Psoas muscle (tissue), 8 donors: ENCODE results near the gene PIANP. TPM values are rescaled to one million over a fixed set of nuclear protein-coding genes. Genes with fewer than 3 reads are reported as not detected.

Source experiments
- ATAC-seq, 4 donors: fragments of 200-7000 bp; cut with Tn5 transposase; one replicate each; pipeline ENCODE4 v1.9.1; 2020; ENCODE audit warnings: moderate library complexity in 3 of 4, mild to moderate bottlenecking in 2 of 4
- DNase-seq, 2 donors: peaks; one replicate each; pipeline ENCODE4 v3.0.0-alpha.2; 2020
- H3K27ac ChIP-seq: fragments of 200-600 bp; one replicate; pipeline ENCODE4 v1.8.0; 2022
- H3K27me3 ChIP-seq, 3 donors: fragments of 200-600 bp in 1 of 3; one replicate each; pipeline versions ENCODE4 v1.6.1 to v1.8.0; 2013 to 2022; ENCODE audit warnings: low read length in 2 of 3, mild to moderate bottlenecking in 2 of 3, moderate library complexity in 1 of 3; ENCODE audit not compliant: insufficient read depth in 3 of 3
- H3K36me3 ChIP-seq, 2 donors: fragments of 200-600 bp in 1 of 2; one replicate each; pipeline versions ENCODE4 v1.6.1 to v1.8.0; 2013 to 2022; ENCODE audit warnings: low read depth in 1 of 2, mild to moderate bottlenecking in 1 of 2, moderate library complexity in 1 of 2; ENCODE audit not compliant: insufficient read depth in 1 of 2
- H3K4me1 ChIP-seq: fragments of 200-600 bp; one replicate; pipeline ENCODE4 v1.8.0; 2022
- H3K4me3 ChIP-seq: fragments of 200-600 bp; one replicate; pipeline ENCODE4 v1.8.0; 2022; ENCODE audit warnings: mild to moderate bottlenecking
- H3K9me3 ChIP-seq: fragments of 200-600 bp; one replicate; pipeline ENCODE4 v1.8.0; 2022
- WGBS, 3 donors: extraction: QIAGEN DNeasy Blood & Tissue Kit; methylation state at CpG; one replicate each; pipeline versions ENCODE4 v1.1.6 to v1.1.7; 2013; 5-methylcytosine and 5-hydroxymethylcytosine counted together
- intact Hi-C, 2 donors: fragments of 100-400 bp; cut with DNase I; formaldehyde crosslinking; loops; one replicate each; pipeline versions ENCODE4 v1.11.0 to v1.14.2; 2022
- polyA plus RNA-seq, 3 donors: library from polyadenylated mRNA; stranded (reverse); fragments of 200-250 nt; gene quantifications; one replicate each; pipeline ENCODE4 v1.2.3, GENCODE V29; 2013
- total RNA-seq, 4 donors: library from RNA; stranded (reverse); fragmentation: NEBNext Ultra II Directional in 2 of 4; extraction: Animal tissue kit (Norgen Biotek cat#: 25700) in 2 of 4; gene quantifications; one replicate each; pipeline versions ENCODE4 v1.2.1 to v1.2.4, GENCODE V29; 2021 to 2023
- TF ChIP-seq, protein P1 (sequence below): fragments of 200-600 bp; IDR thresholded peaks from one replicate; pipeline ENCODE4 v1.8.0; 2022; ENCODE audit warnings: antibody characterized with exemption
- donor health status: healthy with polysubstance abuse.
- donor health status: DM: no; HTN: no; CAD: no; lungs with moderate emphysema.
- donor health status: Bipolar disorder and iron deficiency.
- donor health status: healthy.
- donor health status: DM: yes; HTN: yes; CAD: no.
- donor health status: DM: no; HTN: no; CAD: no.
- donor health status: DM: no; HTN: no; CAD: no.
- donor health status: DM: yes; HTN: yes; CAD: no.

PIANP gene
- total and polyA plus RNA-seq, 7 donors: 0.10 to 0.21 (median 0.17) TPM; not detected in 2

DNA sequence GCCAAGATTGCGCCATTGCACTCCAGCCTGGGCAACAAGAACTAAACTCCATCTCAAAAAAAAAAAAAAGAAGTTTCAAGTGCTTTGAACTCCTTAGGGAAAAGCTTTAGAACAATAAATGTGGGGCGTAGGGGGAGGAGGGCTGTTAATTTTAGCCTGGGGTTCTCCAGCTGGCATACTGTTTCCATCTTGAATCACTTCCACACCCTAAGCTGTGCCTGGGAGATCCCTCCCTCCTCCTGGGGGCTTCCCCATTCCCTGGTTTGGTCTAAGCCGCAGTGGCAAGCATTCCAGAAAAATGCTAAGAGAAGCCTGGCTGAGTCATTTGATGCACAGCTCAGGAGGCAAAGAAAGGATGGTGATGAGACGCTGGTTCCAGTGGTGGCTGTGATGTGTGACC, 9.1 kb downstream of the PIANP start:
- no peak overlapping the region for H3K27ac ChIP-seq
- H3K36me3 ChIP-seq: no peaks in the 10 kb centered on the region
- peaks cover 21% of the 10 kb centered on the region for H3K4me1 ChIP-seq
- intact Hi-C loops: loop anchor here in 1 of 2 donors (5.0 kb wide), 1 partner anchor 74 kb away; no protein-coding TSS in a partner anchor
- peaks cover 0 to 12% (median 5%) of the 10 kb centered on the region in 3 donors for H3K27me3 ChIP-seq
- TF ChIP-seq, protein P1, sequence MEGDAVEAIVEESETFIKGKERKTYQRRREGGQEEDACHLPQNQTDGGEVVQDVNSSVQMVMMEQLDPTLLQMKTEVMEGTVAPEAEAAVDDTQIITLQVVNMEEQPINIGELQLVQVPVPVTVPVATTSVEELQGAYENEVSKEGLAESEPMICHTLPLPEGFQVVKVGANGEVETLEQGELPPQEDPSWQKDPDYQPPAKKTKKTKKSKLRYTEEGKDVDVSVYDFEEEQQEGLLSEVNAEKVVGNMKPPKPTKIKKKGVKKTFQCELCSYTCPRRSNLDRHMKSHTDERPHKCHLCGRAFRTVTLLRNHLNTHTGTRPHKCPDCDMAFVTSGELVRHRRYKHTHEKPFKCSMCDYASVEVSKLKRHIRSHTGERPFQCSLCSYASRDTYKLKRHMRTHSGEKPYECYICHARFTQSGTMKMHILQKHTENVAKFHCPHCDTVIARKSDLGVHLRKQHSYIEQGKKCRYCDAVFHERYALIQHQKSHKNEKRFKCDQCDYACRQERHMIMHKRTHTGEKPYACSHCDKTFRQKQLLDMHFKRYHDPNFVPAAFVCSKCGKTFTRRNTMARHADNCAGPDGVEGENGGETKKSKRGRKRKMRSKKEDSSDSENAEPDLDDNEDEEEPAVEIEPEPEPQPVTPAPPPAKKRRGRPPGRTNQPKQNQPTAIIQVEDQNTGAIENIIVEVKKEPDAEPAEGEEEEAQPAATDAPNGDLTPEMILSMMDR: no peak
- DNase-seq: no peak
- WGBS, 3 donors: 56 to 63% (median 62%) methylated on average over 4 of the region's 4 CpGs
- H3K4me3 ChIP-seq: no peak overlapping the region
- H3K9me3 ChIP-seq: no peaks in the 10 kb centered on the region
- no peak for ATAC-seq

GRCh38 chr12:6688999-6689882, 11.4 kb downstream of the PIANP start, which contains the start of gene ZNF384:
Gene ZNF384, minus strand, starts transcription at chr12:6689375. Its CDS starts 9,855 bp downstream, at chr12:6679520.
- WGBS, 3 donors: 0 to 1% (median 0%) methylated on average over 67 to 72 of the region's 72 CpGs
- ATAC-seq: peak; percentile 90 to 92 (median 92)

GRCh38 chr12:6688543-6688998, 12.0 kb downstream of the PIANP start:
- DNase-seq: peak in 1 of 2 donors; percentile 46
- peak overlapping the region; percentile 79 for H3K4me3 ChIP-seq
- H3K36me3 ChIP-seq: peaks cover 2 to 14% of the 10 kb centered on the region in 2 donors
- peak overlapping the region; percentile 99 for H3K27ac ChIP-seq
- H3K27me3 ChIP-seq: no peaks in the 10 kb centered on the region
- peaks cover 21% of the 10 kb centered on the region for H3K4me1 ChIP-seq
- 0 to 2% (median 1%) methylated on average over 13 of the region's 13 CpGs for WGBS, 3 donors
- H3K9me3 ChIP-seq: no peaks in the 10 kb centered on the region
- ATAC-seq: no peak
- intact Hi-C loops: loop anchor here in 1 of 2 donors (5.0 to 10.0 kb wide), 2 partner anchors 34 to 194 kb away; partner anchors contain the start of genes COPS7A, MRPL51 and NCAPD2
- TF ChIP-seq, protein P1: no peak

More at GRCh38 chr12:6688999-6689882, 11.4 kb downstream of the PIANP start, which contains the start of gene ZNF384:
- H3K9me3 ChIP-seq: no peaks in the 10 kb centered on the region
- H3K27ac ChIP-seq: peak within 1 kb of the TSS; percentile 99
- peaks cover 0 to 9% of the 10 kb centered on the region in 2 donors for H3K36me3 ChIP-seq
- TF ChIP-seq, protein P1: peak; percentile 6
- H3K27me3 ChIP-seq: no peaks in the 10 kb centered on the region
- H3K4me3 ChIP-seq: peak within 1 kb of the TSS; percentile 79
- peak; percentile 96 to 98 for DNase-seq
- intact Hi-C loops: loop anchor here in 1 of 2 donors (1.0 to 10.0 kb wide), 3 partner anchors 26 to 194 kb away; partner anchors contain the start of genes COPS7A, ING4, MRPL51 and NCAPD2
- peaks cover 21% of the 10 kb centered on the region for H3K4me1 ChIP-seq

DNA sequence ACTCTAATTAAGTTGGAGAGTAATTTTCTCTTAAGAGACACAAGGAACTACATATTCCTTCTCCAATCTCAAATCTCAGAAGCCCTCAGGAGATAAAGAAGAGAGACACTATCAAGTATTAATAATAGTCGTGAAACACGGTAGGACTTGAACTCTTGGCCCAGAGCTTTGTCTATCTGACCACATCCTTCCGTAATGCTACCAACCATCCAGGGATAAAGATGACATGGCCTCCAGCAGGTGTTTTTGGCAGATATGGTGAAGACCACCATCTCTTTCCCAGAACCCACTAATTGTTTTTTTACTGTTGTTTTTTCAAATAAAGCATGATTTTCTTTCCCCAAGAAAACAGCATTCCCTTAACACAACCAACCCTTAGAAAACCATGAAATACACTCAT, 14.8 kb downstream of the PIANP start:
- Histone ChIP-seq H3K36me3 (peaks cover 2 to 38% of the 10 kb centered on the region in 2 donors), H3K27me3 (no peaks in the 10 kb centered on the region), H3K4me1 (peaks cover 21% of the 10 kb centered on the region), H3K27ac (no peak overlapping the region), H3K4me3 (no peak overlapping the region), H3K9me3 (no peaks in the 10 kb centered on the region)
- TF ChIP-seq, protein P1: no peak
- 75 to 87% (median 75%) methylated on average over 3 of the region's 3 CpGs for WGBS, 3 donors
- DNase-seq: no peak
- intact Hi-C loops: loop anchor here in 1 of 2 donors (5.0 to 10.0 kb wide), 2 partner anchors 36 to 191 kb away; partner anchors contain the start of genes COPS7A, MRPL51 and NCAPD2
- ATAC-seq: no peak
